Measurements from ENCODE around the gene DLGAP1.
"Not testable (repeated sequence)": the region's sequence is repeated elsewhere in the genome, so short reads cannot be mapped to it uniquely, and the experiment has no call there.

The DLGAP1 gene

DNA sequence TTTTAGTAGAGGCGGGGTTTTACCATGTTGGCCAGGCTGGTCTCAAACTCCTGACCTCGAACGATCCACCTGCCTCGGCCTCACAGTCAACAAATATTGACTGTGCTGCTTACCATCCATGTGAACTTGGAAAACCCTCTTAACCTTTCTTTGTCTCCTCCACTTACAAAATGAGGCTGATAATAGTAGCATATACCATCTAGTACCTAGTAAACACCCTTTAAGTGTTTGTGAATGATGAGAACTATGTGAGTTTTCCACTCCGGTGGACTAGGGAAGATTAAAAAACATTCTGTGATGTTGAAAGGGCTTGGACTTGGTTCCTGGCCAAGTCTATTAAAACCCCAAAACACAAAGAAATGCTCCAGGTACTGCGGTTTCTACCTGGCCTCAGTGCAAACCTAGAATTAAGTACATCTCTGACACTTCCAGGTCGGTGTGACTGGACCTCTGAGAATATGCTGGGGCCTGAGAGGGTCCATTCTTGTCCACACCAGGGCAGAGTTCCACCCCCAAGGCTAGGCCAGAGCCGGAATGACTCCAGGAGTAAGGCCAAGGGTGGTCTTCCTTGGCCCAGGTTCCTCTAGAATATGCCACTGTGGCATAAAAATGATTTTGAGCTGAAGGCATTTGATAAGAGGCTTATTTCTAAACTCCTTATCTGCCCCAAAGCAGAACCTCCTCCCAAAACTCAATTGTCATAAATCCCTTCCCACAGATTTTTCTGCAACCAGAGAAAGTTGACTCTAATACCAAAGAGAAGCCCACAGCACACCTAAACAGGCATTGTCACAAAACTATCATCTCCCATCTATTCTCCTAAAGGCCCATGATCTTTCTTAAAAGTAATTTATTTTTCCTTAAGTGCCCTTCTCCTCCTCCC, 787.6 kb downstream of the DLGAP1 start:
- DNase-seq = no peak

DNA sequence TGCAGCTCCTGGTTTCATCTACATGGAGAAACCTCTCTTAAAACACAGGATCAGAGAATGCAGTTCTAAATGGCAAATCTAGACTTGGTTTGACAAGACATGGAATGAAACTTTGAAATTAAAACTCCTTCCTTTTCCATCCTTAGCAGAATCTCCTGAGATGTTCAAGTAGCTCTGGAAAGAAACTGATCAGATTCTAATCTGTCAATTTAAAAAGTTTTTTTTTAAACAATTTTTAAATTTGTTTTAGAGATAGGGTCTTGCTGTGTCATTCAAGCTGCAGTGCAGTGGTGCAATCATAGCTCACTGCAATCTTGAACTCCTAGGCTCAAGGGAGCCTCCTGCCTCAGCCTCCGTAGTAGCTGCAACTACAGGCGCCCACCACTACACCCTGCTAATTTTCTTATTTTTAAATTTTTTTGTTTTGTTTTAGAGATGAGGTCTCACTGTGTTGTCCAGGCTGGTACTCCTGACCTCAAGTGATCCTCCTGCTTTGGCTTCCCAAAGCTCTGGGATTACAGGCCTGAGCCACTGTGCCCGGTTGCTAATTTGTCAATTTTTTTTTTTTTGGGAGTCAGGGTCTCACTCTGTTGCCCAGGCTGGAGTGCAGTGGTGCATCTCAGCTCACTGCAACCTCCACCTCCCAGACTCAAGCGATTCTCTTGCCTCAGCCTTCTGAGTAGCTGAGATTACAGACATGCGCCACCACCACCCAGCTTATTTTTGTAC, 788.4 kb downstream of the DLGAP1 start:
- DNase-seq = no peak

- DNase-seq = peak; percentile 56
Observed at GRCh38 chr18:3665780-3666525, 789.2 kb downstream of the DLGAP1 start.

- no peak for DNase-seq
Observed at GRCh38 chr18:3665204-3665603, 789.9 kb downstream of the DLGAP1 start.

DNA sequence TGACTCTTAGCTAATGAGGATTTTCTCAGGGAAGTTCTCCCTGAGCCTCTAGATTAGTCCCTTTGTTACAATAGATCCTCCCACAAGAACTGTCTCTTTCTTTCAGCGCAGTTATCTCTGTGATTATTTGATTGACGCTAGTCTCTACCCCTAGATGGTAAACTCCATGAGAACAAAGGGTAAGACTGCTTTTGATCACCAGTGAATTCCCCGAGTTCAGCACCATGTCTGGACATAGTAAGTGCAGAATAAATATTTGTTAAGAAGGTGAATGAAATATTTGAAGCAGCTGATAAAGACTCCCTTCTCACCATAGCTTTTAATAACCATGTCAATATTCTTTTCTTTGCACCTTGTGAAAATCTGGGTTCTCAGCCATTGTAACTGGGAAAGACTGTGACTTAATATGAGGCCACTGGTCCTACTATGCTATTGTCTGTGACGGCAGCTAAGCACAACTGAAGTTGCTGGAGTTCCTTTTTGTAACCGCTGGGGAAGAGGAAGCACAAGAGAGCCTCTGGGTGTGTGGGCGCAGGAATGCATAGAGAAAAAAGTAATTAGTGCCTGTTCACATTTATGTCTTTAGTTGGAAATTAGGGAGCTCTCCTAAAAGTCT, 790.4 kb downstream of the DLGAP1 start:
- peak; percentile 38 for DNase-seq

DNA sequence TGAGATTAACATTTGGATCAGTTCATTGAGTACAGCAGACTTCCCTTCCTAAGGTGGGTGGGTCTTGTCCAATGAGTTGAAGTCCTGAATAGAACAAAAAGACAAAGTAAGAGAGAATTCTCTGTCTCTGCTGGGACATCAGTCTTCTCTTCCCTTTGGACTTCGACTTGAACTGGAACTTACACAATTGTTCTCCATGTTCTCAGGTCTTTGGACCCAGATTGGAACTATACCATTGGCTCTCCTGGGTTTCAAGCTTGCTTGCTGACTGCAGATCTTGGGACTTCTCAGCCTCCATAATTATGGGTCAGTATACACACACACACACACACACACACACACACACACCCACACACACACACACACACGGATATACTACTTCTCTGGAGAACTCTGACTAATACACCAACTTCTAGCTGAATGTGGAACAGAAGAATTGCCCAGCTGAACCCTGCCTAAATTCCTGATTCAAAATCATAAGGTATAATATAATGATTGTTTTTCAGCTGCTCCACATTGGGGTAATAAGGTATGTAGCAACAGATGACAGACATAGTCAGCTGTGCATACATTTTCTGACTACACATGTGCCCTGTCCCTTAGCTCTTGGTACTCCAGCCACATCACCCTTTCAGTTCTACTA, 791.1 kb downstream of the DLGAP1 start:
- no peak for DNase-seq

- no peak for DNase-seq
Observed at GRCh38 chr18:3661989-3662388, 793.1 kb downstream of the DLGAP1 start.

- DNase-seq = peak; percentile 52
Observed at GRCh38 chr18:3660739-3661515, 794.2 kb downstream of the DLGAP1 start.

DNA sequence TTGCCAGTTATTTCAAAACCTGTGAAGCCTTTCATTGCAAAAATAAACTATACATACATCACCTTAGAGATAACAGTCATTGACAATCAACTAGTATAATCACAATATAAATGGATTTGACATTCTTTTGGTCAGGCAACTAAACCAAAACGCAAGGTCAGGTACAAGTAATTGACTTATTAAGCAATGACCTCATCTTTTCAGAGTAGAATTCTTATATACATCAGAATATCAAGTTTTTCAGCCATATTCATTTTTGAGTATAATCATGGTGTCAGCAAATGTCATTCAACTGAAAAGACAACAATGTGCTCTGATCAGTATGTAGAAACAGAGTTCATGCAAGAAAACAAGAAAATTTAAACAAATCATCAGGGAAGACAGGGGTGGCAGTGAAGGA, 796.6 kb downstream of the DLGAP1 start:
- DNase-seq = no peak

GRCh38 chr18:3655254-3656050, 799.7 kb downstream of the DLGAP1 start:
- no peak for DNase-seq

DNA sequence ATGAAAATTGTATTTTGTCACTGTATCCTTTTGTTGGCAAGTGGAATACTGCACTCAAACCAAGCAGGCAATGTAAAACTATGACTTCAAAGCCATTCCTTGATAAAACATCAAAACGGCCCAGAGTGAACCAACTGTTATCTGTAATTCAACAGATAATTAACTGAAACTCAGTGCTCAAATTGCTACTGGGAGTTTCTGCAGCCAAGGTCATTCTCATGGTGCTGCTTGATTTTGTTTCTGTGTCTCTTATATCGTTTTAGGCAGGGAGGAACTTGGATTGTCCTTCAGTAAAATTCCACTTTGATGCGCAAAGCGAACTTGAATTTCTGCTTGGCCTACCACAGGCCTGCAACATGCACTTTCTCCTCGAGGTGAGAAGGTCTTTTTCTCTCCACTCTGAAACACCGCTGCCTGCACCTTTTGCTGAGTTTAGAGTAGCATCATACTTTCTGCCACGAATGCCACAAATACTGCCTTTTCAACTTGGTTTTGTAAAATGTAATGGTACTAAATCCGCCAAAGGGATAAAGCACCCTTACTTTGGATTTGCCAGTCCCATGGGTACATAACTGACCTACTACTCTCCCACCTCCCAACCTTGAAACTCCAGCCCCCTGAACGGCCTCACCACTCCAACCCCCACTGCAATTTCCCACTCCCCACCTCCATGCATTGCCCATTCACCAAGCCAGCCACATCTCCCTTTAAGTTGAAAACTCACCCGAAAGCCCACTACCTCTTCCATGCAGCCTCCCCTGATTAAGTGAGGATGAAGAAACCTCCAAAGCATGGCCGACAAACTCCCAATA, 800.5 kb downstream of the DLGAP1 start:
- no peak for DNase-seq

- DNase-seq = no peak
Observed at GRCh38 chr18:3653851-3654441, 801.2 kb downstream of the DLGAP1 start.

DNA sequence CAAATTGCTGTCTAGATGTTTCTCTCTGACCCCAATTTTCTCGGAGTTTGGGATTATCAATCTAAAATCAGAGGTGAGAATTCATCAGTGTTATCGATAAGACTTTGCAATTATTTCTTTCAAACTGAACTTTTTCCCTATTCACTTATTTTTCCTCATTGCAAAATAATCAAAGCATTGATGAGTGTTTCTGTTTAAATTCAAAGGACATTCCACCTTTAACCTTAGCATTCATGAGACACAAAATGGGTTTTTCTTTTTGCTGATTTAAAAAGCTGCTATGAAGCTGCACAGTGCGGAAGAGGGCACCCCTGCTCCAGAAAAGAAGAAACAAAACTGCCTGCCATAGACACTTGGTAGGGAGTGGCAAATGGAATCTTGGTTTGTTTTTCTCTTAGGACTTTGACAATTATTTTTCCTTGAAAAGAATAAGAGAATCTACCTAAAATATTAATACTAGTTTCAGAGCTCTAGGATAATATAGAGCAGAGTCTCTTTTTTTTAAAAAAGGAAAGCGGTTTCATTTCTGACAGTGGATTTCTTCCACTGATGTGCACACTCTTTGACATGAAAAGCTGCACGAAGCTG, 801.8 kb downstream of the DLGAP1 start:
- DNase-seq = no peak

GRCh38 chr18:3652380-3653262, 802.5 kb downstream of the DLGAP1 start:
- peak; percentile 76 for DNase-seq

GRCh38 chr18:3651266-3651665, 803.8 kb downstream of the DLGAP1 start:
- DNase-seq = no peak

DNA sequence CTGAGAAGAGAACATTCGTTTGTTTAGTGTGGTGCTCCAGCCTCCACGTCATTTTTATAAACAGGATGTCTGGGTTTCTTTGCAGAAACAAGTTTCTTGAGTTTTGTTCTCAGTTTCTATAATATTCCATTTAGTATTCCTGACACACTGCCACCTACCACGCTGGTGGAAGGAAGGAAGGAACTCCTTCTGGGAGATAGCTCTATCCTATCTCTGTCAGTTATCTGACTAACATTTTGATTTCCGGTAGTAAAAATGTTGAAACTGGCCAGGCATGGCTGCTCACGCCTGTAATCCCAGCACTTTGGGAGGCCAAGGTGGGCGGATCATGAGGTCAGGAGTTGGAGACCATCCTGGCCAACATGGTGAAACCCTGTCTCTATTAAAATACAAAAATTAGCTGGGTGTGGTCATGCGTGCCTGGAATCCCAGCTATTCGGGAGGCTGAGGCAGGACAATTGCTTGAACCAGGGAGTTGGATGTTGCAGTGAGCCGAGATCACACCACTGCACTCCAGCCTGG, 804.5 kb downstream of the DLGAP1 start:
- not testable (repeated sequence) for DNase-seq

DNA sequence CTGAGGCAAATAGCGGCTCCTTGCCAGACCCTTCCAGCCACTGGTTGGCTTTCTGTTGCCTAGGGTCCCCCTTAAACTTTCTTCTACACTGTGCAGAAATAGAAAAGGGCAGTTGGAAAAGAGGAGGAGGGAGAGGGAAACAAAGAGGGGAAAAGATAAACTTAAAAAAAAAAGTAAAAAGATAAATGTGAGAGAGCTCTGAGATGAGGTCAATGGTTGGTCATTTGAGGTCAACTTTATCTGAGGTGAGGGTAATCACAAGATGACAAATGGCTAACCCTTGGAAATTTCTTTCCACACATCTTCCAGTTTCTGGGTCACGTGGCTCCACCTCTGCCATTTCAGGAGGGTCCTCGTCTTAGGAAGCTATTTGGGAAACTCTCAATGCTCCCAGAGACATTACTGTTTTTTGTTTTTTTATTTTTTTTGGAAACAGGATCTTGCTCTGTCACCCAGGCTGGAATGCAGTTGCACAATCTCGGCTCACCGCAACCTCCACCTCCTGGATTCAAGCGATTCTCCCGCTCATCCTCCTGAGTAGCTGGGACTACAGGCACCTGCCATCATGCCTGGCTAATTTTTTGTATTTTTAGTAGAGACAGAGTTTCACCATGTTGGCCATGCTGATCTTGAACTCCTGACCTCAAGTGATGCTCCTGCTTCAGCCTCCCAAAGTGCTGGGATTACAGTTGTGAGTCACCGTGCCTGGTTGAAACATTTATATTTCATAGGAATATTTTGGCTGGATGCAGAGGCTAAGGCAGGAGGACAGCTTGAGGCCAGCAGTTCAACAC, 805.3 kb downstream of the DLGAP1 start:
- DNase-seq = no peak

All from GDM1 (cell line).